HG02981 (cell line): ENCODE data around the gene METAP1D.

Experiments used
- ATAC-seq: cut with Tn5 transposase; IDR thresholded peaks from one replicate; pipeline ENCODE4 v1.9.1; 2021; ENCODE audit warnings: mild to moderate bottlenecking, moderate library complexity; ENCODE audit not compliant: unreplicated experiment

The METAP1D gene

DNA sequence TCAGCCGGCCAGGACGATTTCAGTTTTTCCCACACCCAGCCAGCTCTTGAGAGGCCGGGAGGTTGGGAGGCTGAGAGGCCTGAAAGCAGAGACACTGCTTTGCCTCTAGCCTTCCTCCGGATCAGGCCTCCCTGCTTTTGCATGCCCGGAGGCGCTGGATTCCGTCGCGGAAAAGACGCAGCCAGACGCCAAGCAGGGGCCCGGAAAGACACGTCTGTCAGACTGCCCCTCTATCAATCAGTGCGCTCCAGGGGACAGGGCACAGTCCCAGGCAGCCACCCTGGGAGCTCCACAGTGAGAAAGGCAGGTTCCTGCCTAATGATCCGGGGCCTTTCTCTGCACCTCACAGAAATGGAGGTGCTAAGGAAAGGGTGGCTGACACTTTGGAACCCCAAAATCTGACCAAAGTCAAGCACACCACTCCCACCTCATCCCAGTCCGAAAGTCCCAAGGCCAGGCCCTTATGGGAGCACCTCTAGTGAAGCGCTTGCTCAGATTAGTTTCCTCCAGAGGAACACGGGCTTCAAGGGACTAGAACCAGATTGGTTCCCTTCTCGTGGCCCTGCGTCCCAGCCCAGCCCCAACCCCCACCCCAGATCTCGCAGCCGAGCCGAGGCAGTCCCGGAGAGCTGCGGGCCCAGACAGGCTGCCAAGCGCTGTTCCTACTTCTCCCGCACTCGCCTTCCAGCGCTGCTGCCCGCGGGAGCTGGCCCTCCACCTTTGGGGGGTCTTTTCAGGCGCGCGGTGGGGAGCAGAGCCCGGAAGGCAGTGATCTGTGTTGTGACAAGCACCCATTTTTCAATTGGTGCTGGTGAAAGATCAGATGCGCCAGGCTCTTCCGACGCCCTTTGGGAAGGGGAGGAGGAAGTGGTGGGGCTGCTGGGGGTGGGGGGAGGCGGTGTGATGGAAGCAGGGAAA, 90.5 kb downstream of the METAP1D start:
- no peak for ATAC-seq

DNA sequence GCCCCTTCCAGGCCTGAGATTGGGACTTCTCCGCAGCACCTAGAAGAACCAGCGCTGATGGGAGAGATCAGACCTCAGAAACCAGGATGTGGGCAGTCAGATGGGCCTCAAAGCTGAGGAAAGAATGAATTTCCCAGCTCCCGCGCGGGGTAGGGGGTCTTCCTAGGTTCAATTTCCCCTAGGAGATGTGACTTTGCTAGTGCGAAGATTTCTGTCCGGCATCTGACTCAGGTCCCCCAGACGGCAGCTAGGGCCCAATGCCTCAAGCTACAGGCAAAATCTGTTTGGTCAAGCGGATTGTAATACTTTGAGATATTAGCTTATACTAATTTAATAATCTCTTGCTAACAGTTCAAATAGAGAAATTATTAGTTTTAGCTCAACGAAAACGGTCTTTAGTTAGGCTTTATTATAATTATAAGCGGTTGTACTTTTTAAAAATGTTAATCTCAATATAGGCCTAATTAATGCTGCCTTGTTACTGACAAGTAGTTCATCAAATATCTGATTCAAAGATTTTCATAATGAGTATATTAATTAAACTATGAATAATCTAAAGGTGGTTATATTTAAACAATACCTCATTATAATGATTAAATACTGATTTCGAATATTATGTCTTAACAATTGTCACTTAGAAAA, 91.4 kb downstream of the METAP1D start:
- no peak for ATAC-seq

DNA sequence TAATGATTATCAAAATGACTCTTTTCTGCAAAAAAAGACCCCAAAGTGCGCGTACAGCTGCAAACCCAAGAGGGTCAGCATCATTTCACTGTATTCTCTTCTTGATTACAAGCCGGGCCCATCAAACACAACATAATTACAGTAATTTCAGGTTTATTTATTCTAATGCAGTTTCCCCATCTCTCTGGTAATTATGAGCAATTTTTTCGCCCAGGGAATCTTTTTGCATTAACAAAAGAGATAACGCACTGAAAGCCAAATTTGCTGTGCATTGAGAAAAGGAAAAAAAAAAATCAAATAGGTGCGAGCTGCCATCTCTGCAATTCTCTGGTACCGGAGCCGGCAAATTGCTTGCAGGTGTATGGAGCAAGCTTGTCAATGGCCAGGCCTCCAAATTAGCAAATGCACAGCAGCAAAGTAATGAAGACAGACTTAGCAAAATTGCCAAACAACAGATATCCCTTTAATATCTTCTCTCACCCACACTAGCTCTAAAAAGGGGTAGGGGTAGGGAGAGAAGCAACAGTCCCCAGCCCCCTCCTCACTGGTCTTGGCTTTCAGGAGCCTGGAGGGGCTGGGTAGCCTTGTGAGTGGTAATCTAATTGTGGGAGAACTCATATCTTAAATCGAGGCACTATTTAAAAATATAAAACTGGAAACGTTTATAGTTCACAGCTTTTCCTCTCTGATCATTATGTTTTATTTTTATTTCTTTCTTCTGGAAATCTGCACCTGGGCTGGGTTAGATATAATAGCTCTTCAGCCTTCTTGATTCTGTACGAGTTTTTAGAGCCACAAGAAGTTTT, 92.2 kb downstream of the METAP1D start:
- ATAC-seq, result no peak

DNA sequence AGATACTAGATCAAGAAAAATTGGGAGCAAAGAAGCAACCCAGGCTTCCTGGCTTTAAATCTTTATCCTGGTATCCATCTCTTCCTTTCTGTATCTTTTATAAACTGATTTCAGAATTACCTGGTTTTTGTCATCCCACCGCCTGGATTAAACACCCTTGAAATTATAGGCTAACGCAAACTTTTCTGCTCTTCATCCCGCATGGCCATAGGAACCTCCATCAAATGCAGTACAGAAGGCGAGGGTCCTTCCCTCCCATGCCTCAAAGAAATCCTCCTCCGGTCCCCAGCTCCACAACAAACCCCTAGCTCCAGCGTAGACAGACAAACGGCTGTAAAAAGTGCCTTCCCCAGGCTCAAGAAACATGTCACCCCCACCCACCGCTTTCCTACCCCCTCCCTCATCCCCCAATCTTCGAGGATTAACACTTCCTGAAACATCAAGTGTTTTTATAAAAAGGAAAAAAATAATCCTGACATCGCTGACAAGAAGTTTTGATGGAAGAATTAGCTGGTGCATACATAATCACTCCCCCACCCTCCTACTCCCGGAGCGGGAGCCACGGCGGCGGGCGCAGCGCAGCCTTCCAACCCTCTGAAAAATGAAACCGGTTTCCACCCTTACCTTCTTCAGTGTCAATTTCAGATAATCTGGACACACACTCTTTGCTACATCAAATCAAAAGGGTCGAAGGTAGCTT, 93.1 kb downstream of the METAP1D start:
- no peak for ATAC-seq

DNA sequence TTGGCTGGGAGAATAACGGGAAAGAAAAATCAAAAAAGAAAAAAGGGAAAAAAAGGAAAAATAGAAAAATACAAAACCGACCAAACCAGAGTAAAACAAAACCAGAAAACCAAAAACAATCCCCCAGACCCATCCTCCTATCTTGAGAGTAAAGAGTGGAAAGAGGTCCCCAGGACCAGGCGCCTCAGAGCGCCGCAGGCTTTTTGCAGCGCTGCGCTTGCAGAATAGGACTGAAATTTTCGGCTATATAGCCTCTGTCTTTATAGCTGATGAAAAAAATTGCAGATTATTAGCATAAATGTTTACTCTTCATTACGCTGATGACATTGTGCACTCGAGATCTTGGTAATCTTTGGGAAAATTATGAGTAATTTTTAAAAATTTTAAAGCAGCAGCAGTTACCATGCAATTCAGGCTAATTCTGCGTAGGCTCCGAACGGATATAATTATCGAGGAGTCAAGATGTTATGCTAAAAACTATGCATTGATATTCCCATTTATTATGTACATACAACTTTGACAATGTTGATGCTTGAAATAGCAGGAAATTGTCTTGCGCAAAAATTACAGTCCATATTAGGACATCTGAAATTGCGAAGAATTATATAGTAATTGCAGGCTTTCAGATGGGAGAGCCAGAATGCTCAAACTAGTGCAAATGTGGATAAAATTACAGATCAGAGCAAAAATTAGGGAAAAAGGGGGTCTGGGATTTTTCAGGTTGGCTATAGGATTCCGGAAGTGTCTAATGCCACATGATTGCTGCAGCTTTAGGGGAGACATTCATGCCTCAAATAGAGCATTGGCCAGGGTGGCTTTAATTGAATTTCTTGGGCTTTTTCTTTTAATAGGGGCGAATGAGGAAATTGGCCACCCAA, 93.9 kb downstream of the METAP1D start:
- no peak for ATAC-seq

DNA sequence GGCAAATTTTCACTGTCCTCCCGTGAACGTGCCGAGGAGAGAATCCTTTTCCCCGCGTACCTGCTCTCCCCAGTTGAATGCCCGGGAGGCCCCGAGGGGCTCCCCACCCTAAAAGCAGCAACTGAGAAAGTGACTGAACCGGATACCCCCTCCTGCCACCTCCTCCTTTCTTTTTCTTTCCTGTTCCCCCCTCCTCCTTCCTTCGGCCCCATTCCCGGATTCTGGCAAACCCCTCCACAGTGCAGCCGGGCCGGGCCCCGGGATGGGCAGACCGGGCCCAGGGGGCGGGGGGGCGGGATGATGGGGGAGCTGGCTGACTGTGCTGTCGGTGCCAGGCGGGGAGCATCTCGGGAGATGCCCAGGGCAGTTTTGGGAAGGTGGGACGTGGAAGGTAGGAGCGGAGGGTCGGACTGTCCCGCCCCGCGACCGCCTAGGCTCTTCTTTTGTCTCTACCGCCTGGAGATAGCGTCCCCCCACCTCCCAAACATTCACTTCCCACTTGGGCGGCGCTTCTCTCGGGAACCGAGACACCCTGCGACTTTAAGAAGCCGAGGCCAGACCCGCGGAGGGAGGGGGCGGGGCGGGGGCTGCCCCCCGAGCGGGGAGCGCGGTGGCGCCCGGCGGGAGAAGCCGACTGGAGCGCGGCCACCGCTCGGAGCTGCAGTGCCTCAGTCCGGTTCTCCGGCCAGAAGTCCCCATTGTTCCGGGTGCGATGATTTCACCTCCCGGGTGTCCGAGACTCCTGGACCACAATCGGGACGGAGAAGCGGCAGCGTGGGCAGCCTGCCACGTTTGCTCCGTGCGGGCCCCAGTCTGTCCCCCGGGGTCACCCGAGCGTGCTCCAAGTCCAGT, 94.8 kb downstream of the METAP1D start:
- no peak for ATAC-seq

DNA sequence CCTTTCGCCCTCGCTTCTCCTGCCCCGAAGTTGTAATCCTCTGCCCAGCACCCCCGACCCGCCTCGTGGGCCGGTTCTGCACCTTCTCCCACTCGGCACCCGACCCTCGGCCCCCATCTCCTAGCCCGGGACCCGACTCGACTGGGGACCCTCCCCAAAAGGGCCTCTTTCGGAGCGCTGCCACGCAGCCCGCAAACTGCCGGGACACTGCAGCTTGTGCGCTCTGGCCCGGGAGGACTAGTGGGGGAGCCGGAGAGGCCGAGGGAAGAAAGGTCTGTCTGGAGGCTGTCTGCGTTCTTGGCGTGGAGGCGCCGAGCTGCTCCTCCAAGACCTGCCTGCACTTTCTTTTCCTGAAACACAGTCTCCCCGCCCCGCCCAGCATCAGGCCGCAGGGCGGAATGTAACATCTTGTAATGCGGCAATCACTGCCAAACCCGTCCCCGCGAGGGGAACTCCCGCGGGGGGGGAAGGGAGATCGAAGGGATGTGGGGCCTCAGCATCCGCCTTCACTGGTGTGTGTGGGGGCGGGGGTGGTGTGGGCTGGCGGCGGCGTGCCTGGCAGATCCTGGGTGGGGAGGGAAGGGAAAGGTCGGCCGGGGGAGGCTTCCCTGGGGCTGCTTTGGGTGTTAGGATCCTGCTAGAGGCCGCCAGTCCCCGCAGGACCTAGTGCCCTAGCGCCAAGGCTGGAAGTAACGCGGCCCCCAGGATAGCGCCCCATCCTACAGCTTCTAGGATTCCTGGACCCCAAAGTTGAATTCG, 95.6 kb downstream of the METAP1D start:
- ATAC-seq, result no peak

DNA sequence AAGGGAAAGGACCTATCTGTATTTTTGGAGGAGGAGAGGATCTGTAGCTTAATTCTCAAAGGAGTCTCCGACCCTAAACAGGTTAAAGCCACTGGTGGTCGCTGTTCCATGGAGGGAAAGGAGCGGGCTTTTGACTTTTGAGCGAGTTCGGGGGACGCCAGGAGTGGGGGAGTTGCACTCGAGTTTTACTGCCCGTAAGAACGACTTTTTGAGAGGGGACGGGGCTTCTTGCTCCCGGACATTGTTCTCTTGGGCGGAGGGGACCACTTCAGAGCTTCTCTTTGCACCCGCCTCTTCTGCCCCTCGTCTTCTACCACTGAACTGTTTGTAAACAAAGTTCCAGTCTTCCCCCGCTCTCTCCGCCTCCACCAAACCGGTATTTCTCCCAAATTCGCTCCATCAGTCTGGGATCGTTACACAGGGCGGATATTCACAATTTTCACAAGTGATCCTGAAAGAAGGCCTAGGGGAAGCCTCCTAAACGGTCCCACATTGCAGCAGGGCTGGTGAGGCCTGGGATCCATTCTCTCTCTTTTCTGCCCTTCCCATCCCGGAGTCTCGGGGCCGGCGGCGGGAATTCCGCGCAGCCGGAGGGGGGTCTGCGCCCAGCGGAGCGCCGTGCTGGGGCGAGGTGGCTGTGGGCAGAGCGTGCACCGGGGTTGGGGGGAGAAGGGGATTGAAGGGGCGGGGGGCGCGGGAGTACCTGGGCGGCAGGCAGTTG, 96.3 kb downstream of the METAP1D start:
- ATAC-seq, result no peak

DNA sequence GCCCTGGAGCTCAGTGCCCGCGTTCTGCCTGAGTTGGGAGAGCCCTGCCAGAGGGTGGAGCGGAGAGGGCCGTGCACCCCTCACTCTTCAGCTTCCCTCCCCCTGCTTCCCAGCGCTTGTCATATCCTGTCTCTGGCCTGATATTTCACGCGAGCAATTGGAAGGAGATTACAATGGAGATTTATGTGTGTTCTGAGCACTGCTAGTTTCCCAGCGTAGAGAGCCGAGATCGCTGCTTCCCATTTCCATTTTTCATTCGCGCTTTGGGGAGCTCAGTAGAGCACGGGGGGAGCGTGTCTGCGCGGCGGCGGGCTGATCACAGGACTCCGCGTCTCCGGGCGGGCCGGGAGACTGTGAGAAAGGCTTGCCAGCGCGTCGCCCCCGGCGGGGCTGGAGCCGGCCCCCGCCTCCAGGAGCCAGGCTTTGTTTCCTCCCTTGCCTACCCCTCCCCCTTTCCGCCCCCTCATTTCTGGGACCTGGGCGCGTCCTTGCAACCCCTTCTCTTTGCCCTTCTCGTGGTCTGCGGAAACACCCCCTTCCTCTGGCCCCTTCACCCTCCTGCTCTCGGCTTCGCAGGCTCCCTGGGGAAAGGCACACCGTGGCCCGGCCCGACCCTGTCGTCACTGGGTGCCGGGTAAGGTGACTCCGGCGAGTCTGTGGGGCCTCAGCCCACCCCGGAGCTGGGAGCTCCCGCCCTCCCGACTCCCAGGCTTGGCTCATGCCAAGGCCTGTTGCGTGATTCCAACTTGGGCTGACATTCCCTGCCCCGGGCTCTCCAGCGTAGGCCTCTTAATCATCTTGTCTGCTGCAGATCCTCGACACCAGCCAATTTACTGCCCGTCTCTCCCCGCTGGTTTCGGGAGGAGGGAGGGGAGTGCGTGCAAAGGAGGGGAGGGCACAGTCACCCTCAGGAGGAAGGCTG, 97.1 kb downstream of the METAP1D start:
- no peak for ATAC-seq

DNA sequence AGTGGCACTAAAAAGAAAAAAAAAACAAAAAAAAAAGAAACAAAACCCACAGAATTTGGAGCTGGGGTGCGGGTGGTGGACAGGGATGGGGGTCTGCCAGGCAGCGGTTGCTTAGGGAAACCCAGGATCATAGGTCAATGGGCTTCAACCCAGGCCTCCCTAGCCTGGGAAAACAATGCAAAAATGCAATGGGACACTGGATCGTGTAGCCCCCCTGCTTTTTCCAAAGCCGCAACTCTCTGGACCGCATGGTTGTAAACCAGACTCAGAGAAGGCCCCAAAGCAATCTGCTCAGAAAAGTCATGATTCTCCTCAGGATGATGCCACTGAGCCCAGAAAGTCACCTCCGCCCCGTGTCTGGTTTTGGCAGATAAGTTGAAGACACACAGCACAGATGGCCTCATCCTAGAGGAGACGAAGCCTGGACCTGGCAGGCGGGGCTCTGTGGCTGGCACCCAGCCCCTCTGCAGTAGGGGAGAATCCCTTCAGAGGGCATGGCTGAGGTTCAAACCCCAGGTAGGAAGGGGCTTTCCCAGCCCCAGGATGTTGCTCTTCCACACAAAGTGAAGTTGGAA, 97.9 kb downstream of the METAP1D start:
- ATAC-seq, result no peak

DNA sequence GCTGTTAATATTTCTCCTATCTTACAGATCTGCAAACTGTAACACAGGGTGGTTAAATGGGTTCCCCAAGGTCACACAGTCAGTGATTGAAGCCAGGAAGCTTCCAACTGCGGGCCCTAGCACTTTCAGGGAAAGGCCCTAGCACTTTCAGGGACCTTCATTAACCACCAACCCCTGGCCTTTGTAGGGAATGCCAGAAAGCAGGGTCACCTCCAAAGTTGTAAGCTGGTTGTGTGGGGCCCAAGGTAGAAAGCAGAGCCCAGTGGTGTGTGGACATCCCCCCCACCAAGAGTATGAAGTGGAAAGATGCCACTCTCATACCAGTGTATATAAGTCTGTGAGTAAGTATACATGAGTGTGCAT, 98.5 kb downstream of the METAP1D start:
- ATAC-seq, result no peak

DNA sequence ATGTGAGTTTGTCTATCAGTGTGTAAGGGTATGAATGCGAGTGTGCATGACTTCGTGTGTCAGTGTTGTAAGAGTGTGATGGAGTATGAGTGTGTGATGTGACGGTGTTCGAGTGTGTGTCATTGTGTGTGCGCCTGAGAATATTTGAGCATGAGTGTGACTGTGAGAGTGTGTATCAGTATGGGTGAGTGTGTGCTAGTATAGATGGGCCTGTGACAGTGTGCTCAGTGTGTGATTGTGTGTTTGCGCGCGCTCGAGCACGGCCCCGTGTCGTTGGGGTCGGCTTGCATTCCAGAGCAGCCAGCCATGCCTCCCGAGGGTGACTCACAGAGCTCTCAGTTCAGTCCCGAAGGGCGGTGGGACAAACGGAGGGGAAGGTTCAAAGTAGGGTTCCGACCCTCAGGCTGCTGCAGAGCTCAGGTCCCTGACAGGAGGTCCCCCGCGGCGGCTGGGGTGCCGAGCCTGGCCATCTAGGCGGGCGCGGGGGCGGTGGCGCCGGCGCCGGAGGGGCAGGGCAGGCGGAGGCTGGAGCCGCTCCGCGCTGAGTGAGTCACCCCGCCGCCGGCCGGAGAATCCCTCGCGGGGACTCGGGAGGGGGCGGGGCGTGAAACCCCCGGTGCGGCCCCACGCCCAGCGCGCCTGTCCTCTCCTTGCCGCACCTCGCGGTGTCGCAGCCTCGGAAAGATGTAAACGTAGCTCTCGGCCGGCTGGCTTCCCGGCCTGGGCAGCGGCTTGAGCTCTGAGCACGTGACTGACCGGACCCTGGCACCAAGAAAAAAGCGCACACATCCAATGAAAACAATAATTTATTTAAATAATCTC, 99.1 kb downstream of the METAP1D start:
- ATAC-seq, result no peak

DNA sequence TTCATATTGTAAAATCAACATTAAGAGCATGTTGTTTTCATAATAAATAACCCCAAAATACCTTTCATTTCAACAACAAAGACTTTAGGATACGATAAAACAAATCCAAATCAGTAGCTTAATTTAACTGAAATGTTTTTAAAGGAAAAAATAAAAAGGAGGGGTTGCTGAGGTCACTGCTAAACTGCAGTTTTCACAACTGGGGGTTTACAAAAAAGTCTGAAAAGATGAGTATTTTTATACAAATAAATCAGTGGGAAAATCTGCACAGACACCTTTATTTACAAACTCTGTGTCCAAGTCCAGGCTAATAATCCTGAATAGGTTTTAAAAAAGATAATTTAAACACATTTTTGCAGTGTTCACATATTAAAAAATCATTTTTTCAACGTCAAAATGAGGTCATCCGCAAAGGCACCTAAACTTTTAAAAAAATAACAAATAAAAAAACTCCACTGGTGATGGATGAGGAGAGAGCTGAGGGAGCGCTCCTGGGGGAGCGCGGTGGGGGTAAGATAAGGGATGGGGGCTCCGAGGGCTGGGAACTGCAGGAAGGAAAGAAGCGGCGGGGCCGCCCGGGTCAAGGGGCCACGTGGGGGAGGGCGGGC, 99.8 kb downstream of the METAP1D start:
- ATAC-seq, result no peak

DNA sequence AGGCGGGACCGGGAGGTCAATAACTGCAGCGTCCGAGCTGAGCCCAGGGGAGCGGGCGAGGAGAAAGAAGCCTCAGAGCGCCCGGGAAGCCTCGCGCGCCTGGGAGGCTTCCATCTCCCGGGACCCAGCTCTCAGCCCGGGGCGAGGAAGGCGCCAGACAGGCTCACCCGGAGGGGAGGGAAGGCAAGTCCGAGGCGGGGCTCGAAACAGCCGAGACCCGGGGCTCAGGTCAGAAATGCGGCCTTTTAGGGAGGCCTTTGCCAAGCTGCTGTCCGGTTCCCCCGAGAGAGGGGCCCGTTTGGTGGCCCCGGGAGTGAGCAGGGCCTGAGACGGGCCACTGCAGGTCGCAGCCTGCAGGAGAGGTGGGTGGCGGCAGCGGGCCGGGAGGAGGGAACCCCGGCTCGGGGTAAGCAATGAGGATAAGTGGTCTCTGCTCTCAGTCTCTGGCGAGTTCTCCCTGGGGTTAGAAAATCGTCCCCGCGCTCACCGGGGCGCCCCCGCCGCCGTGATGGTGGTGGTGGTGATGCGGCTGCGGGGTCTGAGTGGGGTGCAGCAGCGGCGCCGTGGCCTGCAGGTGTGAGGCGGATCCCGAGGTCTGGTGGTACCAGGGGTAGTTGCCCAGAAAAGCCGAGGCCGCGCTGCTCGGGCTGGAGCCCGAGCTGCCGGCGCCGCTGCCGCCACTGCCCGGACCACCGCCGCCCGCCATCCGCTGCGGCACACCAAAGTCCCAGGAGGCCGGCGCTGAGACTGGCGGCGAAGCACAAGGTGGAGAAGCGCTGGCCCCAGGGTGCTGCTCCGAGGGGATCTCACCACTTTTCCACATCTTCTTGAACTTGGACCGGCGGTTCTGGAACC, 100.6 kb downstream of the METAP1D start:
- ATAC-seq, result no peak
